GM21825 (cell line): ENCODE data around the gene CS.

Source experiments
- ATAC-seq: cut with Tn5 transposase; IDR thresholded peaks from one replicate; pipeline ENCODE4 v1.9.1; 2021; ENCODE audit warnings: mild to moderate bottlenecking, moderate library complexity; ENCODE audit not compliant: unreplicated experiment

CS gene

GRCh38 chr12:56253091-56253490 lies 47.0 kb downstream of the CS start:
- no peak for ATAC-seq

DNA sequence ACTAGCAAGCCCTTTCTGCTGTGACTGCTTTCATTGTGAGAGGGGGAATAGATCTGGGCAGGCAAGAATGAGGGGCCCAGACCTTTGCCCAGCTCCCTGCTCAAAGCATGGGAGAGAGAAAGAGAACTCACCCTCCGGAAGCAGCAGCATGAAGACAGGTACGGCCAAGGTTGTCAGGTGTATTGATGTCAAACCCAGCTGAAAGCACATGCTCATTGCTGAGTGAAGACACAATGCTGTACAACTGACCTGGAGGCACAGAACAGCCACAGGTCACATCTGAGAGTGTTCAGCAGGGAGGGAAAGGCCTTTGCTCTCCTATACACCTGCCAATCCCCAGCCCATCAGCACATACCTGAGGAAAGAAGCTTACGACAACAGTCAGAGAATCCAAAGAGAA lies 47.5 kb downstream of the CS start:
- no peak for ATAC-seq

GRCh38 chr12:56248711-56249110 lies 51.4 kb downstream of the CS start:
- ATAC-seq, result no peak

DNA sequence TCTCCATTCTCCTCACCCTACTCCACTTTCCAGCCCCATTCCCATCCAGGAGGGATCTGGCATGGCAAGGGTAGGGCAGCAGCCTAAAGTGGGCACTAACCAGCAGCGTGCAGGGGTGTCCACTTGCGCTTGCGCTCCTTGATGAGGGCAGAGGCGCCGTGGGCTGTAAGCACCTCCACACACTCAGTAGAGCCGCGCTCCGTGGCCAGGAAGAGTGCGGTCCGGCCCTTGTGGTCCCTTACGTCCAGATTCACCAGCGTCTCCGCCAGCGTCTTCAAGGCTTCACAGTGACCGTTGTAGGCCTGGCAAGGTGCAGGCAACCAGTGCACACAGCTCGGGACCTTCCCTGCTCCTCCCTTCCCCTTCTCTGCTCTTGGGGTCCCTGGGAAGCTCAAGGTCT lies 52.2 kb downstream of the CS start:
- no peak for ATAC-seq

DNA sequence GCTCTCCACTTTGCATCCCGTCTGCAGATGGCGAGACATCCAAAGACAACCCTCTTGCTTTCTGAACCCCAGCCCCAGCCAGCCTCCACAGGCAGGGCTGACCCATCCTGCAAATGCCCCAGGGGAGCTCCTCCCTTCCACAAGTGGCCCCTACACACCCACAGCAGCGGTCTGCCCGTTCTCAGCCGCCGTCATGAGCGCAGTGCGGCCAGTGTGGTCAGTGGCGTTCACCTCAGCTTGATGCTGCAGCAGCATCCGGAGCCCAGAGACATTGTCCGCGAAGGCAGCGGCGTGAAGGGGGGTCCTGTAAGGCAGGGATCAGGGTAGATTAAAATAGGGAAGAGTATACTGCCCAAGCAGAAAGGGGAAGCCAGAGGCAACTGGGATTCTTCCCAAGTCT lies 55.6 kb downstream of the CS start:
- no peak for ATAC-seq

DNA sequence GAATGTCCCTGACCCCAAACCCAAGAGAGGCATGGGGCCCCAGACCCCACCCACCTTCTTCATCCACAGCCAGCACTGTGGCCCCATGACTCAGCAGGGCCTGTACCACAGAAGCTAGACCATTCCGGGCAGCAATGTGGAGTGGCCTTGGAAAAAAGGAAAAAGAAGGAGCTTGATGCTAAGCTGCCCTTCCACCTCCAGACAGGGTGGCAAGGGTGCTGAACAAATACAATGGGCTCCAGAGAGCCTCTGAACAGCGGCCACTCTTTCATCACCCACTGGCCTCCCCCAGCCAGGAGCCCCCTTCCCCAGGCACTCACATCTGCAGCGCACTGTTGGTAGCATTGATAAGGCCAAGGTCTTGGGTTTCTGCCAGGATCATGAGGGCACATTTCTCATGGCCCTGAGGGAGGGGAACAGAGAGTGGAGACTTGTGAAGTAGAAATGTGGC lies 56.4 kb downstream of the CS start:
- ATAC-seq, result no peak

DNA sequence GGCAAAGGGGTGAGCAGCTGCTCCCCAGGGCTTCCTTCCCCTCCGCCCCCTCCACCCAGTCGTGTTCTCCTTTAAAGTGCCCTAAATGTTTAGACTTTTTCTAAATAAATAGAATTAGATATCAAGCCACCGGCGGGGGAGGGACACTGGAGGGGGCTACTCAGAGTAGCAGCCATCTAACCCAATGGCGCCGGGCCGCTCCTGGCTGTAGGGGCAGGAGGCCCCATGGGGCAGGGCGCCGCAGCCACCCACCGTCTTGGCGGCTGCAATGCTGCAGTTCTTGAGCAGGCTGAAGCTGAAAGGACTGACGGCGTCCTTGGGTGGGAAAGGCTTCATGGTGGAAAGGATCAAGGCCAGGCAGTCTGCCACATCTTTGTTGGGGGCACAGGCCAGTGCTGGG lies 57.1 kb downstream of the CS start:
- ATAC-seq, result no peak

DNA sequence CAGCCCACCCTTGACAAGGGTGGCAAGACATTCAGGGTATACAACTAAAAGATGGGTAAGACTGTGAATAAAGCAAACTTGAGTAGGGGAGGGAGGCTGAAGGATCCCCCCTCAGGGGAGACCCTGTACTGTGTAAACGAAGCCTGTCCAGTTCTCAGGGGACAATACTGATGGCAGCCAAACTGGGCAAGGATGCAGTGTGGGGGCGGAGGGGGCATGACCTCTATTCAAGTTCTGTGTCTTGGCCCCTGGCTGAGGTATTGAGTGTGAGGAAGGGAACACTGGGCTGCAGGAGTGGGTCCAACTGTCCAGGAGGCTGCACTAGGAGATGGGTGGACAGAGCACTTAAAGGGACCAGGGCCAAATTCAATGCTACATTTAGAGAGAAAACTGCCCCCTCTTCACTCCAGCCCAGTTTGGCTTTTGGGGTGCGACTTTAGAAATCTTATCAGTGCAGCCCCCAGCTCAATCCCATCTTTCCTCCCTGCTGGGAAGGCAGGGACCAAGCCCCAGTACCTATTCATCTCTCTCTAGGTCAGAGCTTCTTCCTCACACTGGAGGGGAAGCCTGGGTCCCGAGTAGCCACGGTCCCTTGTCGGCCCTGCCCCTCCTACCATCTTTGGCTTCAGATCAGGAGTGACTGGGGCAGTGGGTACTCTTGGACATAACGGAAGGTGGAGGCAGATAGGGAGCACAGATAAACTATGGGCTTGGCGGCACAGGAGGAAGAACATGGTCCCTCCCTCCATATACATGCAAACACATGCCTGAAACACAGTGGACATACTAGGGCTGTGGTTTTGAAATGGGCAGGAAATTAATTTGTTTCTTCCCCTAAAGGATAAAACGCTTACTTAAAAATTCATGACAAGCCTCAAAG lies 58.5 kb downstream of the CS start:
- no peak for ATAC-seq

- ATAC-seq, result no peak
Observed at GRCh38 chr12:56237552-56237951, 62.6 kb downstream of the CS start.

DNA sequence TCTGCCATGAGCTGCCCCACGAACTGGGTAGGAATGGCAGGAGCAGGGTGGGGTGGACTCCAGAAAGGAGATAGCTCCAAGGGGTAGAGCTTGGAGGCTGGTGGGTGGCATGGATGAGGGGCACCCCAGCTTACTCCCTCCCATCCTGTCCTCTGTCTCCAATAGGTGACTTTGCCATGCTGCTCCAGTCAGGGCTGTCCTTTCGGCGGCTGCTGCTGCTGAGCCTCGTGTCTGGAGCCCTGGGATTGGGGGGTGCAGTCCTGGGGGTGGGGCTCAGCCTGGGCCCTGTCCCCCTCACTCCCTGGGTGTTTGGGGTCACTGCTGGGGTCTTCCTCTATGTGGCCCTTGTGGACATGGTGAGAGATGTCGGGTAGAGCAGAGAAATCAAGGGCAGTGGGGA lies 63.1 kb downstream of the CS start:
- no peak for ATAC-seq

DNA sequence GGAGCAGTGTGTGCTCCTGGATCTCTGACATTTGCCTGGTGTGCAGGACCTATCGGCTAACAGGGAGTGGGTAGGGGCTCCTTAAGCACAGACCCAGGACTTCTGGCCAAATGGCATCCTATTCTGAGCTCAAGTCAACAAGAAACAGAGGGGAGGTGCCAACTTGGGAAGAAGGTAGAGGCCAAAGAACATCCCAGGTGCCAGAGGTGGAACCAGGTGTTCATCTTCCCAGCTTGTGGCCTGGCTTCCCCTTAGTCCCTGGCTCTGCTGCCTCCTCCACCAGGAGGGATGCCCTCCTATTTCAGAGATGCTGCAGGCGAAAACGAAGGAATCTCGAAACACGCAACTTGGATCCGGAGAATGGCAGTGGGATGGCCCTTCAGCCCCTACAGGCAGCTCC lies 64.0 kb downstream of the CS start:
- no peak for ATAC-seq

GRCh38 chr12:56234746-56235436 lies 65.2 kb downstream of the CS start:
- no peak for ATAC-seq

- no peak for ATAC-seq
Observed at GRCh38 chr12:56231184-56231582, 68.9 kb downstream of the CS start.

DNA sequence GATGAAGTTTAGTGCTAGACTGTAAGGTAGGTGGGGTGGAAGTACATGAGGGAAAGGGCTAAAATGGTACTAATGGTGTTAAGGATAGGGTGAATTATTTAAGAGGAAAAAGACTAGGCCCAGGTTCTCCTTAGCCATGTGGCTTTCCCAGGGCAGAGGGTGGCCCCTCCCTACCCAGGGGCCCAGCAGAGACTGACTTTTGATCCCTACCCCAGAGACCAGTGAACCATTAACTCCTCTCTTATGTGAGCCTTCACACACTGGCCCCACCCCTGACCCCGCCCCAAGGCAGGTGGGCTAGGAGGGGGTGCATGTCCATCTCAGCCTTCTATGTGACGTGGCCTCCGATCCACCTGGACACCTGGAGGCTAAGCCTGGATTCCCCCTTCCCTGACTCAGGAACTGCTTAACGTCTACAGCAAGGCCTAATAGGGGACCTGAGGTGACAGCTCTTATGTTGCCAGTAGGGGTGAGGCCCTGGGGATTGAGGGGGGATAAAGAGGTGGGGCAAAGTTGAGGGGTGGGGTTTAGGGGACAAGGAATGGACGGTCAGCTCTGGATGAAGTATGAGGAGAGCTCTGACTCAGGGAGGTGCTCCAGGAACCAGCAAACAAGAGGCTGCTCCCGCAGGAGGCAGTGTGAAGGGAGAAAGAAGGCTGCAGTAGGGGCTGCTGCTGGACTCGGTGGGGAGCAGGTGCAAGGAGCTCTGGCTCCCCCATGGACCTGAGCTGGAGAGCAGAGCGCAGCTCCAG lies 69.5 kb downstream of the CS start:
- ATAC-seq, result no peak

DNA sequence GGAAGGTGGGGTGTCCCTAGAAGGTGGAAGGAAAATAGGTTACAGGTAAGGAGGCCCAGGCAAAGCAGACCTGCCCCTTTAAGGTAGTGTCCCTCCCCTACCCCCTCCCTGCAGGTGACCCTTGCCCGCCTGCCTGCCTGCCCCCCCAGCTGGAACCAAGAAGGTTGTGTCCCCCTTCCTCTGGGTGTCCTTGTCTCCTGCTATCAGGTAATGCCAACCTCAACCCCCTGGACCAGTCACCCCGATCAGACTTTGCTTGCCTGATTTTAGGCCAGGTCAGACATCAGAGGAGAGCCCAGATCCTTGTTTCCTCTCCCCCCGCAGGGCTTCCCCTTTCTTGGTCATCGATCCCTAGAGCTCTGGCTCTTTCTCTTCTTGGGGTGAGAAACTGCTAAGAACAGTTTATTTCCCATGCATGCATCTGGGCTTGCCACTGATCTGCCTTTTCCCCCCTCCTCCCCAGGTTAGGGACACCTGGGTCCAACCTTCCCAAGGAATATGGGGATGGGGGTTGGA lies 70.2 kb downstream of the CS start, which contains the start of gene SLC39A5:
Gene SLC39A5 (plus strand): TSS at position 136 of the 516 bp plus-strand sequence. CDS start 1,224 bp downstream, outside the sequence.
- ATAC-seq, result no peak

DNA sequence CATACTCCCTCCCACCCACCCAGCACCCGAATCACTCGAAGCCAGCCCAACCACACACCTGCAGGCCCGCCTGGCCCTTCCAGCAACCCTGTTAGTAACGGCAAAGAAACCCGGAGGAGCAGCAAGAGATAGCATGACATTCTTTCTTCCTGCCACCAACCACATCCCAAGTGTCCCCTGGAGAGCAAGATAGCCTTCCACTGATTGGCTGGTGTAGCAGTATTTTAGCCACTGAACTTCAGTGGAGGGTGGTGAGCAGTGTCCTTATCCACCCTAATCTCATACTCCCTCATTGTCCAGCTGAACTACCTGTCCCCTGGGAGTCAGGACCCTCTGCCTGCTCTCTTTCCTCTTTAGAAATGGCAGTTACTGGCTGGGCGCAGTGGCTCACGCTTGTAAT lies 71.0 kb downstream of the CS start:
- no peak for ATAC-seq

- ATAC-seq, result no peak
Observed at GRCh38 chr12:56224954-56225353, 75.2 kb downstream of the CS start.

GRCh38 chr12:56224102-56224701 lies 75.9 kb downstream of the CS start, which contains the start of gene NABP2:
NABP2 (plus strand) TSS chr12:56224342; CDS start chr12:56224857, 515 bp downstream.
- peak; percentile 75 for ATAC-seq

GRCh38 chr12:56223571-56224101 lies 76.5 kb downstream of the CS start:
- no peak for ATAC-seq

- ATAC-seq, result no peak
Observed at GRCh38 chr12:56222531-56222895, 77.6 kb downstream of the CS start.
